Esophagus (tissue), 2 donors: ENCODE measurements around the gene SHH. TPM values are rescaled to one million over a fixed set of nuclear protein-coding genes. Genes with fewer than 3 reads are reported as not detected.

Source experiments
- H3K27ac ChIP-seq, 2 donors: one replicate each; pipeline ENCODE4 v1.5.1; 2013; ENCODE audit warnings: low read depth in 2 of 2, mild to moderate bottlenecking in 2 of 2, inconsistent platforms in 1 of 2, low read length in 1 of 2, moderate library complexity in 1 of 2
- H3K27me3 ChIP-seq, 2 donors: one replicate each; pipeline ENCODE4 v1.6.1; 2013; ENCODE audit warnings: low read length in 2 of 2, control low read depth in 1 of 2, mild to moderate bottlenecking in 1 of 2; ENCODE audit not compliant: insufficient read depth in 2 of 2, control insufficient read depth in 1 of 2
- H3K36me3 ChIP-seq, 2 donors: one replicate each; pipeline ENCODE4 v1.6.1; 2013; ENCODE audit warnings: low read length in 1 of 2; ENCODE audit not compliant: control insufficient read depth in 2 of 2, insufficient read depth in 2 of 2
- H3K4me1 ChIP-seq, 2 donors: one replicate each; pipeline ENCODE4 v1.6.1; 2013; ENCODE audit warnings: low read length in 1 of 2; ENCODE audit not compliant: control insufficient read depth in 2 of 2, insufficient read depth in 2 of 2
- H3K4me3 ChIP-seq, 2 donors: one replicate each; pipeline ENCODE4 v1.5.1; 2013; ENCODE audit warnings: low read length in 2 of 2, mild to moderate bottlenecking in 2 of 2, low read depth in 1 of 2, moderate library complexity in 1 of 2
- H3K9me3 ChIP-seq, 2 donors: one replicate each; pipeline ENCODE4 v1.6.1; 2013; ENCODE audit warnings: mild to moderate bottlenecking in 2 of 2, low read depth in 1 of 2, low read length in 1 of 2, moderate library complexity in 1 of 2; ENCODE audit not compliant: control insufficient read depth in 2 of 2, insufficient read depth in 1 of 2
- WGBS, 2 donors: extraction: QIAGEN DNeasy Blood & Tissue Kit; methylation state at CpG; one replicate each; pipeline ENCODE4 v1.1.7; 2013; 5-methylcytosine and 5-hydroxymethylcytosine counted together
- polyA plus RNA-seq, 2 donors: library from polyadenylated mRNA; stranded (reverse); fragments of 200-250 nt; gene quantifications; one replicate each; pipeline ENCODE4 v1.2.3, GENCODE V29; 2013
- donor health status: healthy with polysubstance abuse.
- donor health status: Bipolar disorder and iron deficiency.

The SHH gene
- polyA plus RNA-seq, 2 donors = 0.01 to 0.04 TPM

DNA sequence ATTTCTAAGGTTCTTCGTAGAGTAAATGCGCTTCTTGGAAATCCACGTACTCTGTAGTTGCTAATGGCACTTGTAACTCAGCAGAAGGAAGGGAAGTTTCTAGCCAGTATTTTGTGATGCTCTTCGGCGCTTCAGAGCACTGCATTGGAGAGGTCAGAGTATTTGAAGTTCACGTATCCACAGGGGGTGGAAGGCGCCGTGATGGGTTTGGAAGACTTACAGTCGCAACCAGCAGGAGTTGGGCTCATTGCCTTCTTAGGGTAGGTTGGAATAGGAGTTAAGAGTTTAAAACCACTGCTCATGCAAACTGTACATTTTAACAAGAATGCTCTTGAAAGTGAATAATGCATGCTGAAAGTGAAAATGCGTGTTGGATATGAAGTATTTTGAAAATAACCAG is 49.1 kb downstream of the SHH start:
- WGBS, 2 donors = 89 to 93% methylated on average over 10 of the region's 10 CpGs
- no peak overlapping the region for H3K27ac ChIP-seq
- no peaks in the 10 kb centered on the region for H3K27me3 ChIP-seq
- peaks cover 0 to 3% of the 10 kb centered on the region in 2 donors for H3K4me1 ChIP-seq
- peaks cover 19 to 30% of the 10 kb centered on the region in 2 donors for H3K36me3 ChIP-seq
- H3K4me3 ChIP-seq = no peak overlapping the region
- no peaks in the 10 kb centered on the region for H3K9me3 ChIP-seq

DNA sequence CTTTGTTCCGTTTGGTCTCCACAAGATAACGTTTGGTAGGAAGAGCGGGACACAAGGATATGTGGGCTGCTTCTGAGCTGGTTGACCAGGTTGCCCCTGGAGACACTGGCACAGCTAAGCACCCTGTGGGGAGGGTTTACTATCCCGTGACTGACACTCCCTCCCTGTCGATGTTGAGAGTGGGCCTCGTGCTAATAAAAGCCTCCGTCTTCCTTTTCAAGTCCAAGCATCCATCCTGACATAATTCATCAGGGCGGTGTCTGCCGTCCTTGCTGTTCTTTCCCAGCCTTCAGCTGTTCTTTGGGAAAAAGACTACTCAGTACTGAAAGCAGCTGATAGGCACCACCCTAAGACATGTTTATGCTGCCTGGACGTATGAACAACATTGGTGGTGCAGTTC is 49.6 kb downstream of the SHH start:
- peaks cover 19 to 30% of the 10 kb centered on the region in 2 donors for H3K36me3 ChIP-seq
- WGBS, 2 donors = 71 to 73% methylated on average over 10 of the region's 10 CpGs
- no peaks in the 10 kb centered on the region for H3K27me3 ChIP-seq
- peaks cover 0 to 3% of the 10 kb centered on the region in 2 donors for H3K4me1 ChIP-seq
- H3K9me3 ChIP-seq = no peaks in the 10 kb centered on the region
- H3K4me3 ChIP-seq = no peak overlapping the region
- no peak overlapping the region for H3K27ac ChIP-seq

DNA sequence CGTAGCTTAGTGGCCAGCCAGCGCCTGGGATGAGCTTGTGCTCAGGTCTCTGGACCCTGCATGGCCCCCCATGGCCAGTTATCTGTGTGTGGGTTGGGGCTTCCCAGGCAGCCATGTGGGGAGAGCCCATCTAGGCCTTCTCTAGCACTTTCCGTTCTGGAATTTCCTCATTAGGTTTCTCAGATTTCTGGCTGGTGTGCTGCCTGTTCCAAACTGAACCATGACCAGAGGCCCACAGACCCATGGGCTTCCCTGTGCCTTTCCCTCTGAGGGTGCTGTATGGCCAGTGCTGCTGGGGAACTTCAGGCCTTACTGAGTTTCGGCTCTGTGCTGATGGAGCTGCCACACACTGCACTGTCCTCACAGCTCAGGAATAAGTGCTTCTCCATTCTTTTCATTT is 50.2 kb downstream of the SHH start:
- Histone ChIP-seq H3K27ac (no peak overlapping the region), H3K4me1 (peaks cover 0 to 3% of the 10 kb centered on the region in 2 donors), H3K9me3 (no peaks in the 10 kb centered on the region), H3K4me3 (no peak overlapping the region), H3K27me3 (no peaks in the 10 kb centered on the region), H3K36me3 (peaks cover 19 to 28% of the 10 kb centered on the region in 2 donors)
- 94 to 95% methylated on average over 4 of the region's 4 CpGs for WGBS, 2 donors

DNA sequence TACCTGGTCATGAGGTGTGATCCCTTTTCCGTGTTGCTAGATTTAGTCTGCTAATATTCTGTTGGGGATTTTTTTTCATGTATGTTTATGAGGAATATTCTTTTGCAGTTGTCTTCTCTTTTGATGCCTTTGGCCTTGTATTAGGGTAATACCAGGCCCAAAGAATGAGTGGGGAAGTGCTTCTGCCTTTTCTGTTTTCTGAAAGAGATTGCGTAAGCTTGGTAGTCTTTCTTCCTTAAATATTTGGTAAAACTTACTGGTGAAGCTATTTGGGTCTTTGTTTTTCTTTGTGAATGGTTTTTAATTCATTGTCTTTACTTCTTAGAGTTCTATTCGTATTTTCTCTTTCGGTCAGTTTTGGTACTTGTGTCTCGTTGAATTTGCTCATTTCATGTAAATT is 51.1 kb downstream of the SHH start:
- Histone ChIP-seq H3K4me3 (no peak overlapping the region), H3K9me3 (no peaks in the 10 kb centered on the region), H3K4me1 (peaks cover 0 to 3% of the 10 kb centered on the region in 2 donors), H3K27me3 (no peaks in the 10 kb centered on the region), H3K27ac (no peak overlapping the region), H3K36me3 (peaks cover 19 to 26% of the 10 kb centered on the region in 2 donors)
- 94 to 95% methylated on average over 5 of the region's 5 CpGs for WGBS, 2 donors

DNA sequence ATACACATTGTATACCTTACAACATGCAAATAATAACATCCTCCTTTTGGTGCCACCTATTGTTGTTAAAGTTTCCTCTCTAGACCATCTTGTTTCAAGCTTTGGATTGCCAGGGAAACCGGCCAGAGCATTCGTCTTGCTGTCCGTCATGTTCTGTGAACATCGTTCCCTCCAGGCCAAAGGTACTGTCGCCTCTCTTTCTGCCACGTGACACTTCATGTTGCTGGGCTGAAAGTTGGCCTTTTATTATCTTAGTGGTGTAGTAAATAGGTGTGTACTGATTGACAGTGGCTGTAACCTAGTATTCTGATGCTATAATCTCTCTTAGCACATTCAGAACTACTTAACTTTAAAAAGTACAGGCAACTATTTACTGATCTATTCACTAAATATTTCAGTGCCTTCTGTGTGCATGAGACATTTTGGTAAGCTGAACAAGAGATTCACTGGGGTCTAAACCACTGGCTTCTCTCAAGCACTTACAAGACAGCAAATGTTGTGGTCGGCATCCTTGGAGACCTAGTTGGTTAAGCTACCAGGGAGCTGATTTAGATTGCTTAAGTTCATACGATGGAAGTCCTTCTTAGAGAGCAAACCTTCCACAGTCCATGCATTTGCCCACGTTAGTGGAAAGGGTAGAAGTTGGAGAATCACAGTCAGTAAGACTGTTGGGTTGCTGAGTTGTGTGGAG is 52.4 kb downstream of the SHH start:
- Histone ChIP-seq H3K4me3 (no peak overlapping the region), H3K9me3 (no peaks in the 10 kb centered on the region), H3K4me1 (peaks cover 0 to 3% of the 10 kb centered on the region in 2 donors), H3K27me3 (no peaks in the 10 kb centered on the region), H3K27ac (no peak overlapping the region), H3K36me3 (peaks cover 12 to 18% of the 10 kb centered on the region in 2 donors)
- 88 to 91% methylated on average over 9 of the region's 9 CpGs for WGBS, 2 donors

DNA sequence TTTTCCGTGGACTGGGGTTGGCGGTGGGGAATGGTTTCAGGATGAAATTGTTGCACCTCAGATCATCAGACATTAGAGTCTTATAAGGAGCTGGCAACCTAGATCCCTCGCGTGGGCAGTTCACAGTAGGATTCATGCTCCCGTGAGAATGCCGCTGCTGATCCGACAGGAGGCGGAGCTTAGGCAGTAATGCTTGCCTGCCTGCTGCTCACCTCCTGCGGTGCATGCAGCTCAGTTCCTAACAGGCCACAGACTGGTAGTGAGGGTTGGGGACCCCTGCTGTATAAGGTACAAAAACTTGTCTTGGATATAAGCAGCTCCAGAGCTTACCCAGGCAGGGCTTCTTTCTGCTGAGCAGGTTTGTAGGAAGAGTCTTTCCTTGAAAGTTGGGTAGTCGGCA is 53.9 kb downstream of the SHH start:
- H3K9me3 ChIP-seq = no peaks in the 10 kb centered on the region
- no peaks in the 10 kb centered on the region for H3K27me3 ChIP-seq
- H3K36me3 ChIP-seq = peaks cover 3 to 8% of the 10 kb centered on the region in 2 donors
- 86 to 93% methylated on average over 10 of the region's 10 CpGs for WGBS, 2 donors
- H3K4me1 ChIP-seq = peaks cover 6% of the 10 kb centered on the region in 2 donors
- H3K4me3 ChIP-seq = no peak overlapping the region
- H3K27ac ChIP-seq = no peak overlapping the region

DNA sequence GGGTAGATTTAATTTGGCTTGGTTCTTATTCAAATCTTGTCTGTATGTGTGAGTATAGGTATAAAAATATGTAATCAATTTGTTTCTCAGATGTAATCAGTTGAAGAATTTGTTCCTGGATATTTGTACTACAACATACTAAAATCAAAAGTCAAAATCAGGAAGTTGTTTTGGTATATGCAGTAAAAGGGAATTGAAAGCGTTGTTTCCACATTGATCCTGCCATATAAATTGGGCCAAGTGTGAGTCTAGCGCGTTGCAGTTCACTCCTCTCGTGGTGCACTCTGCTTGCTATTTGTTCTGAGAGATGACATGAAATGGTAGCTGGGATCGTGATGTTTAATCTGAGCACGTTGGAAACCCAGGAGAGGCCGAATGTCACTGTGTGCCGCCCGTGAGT is 55.9 kb downstream of the SHH start:
- H3K4me1 ChIP-seq = peaks cover 8 to 9% of the 10 kb centered on the region in 2 donors
- H3K4me3 ChIP-seq = no peak overlapping the region
- peaks cover 3 to 6% of the 10 kb centered on the region in 2 donors for H3K36me3 ChIP-seq
- H3K27me3 ChIP-seq = no peaks in the 10 kb centered on the region
- H3K27ac ChIP-seq = no peak overlapping the region
- WGBS, 2 donors = 90 to 93% methylated on average over 9 of the region's 9 CpGs
- H3K9me3 ChIP-seq = no peaks in the 10 kb centered on the region

DNA sequence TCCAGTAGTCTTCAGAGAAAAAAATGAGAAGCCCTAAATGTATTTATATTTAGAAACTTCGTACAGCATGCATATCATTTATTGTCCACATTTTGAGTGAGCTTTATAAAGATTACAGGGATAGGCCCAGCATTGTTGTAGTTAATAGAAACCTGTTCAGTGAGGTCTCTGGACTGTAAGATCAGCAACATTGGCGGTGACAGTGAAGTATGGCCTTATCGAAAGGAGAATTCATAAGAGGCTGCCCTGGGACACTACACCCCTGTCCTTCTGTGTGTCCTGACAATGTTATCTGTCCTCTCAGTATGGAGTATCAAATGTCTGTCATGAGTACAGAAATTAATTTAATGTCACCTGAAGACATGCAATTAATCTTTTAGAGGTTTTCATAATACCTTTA is 57.2 kb downstream of the SHH start:
- Histone ChIP-seq H3K27me3 (no peaks in the 10 kb centered on the region), H3K27ac (no peak overlapping the region), H3K4me1 (peaks cover 8 to 9% of the 10 kb centered on the region in 2 donors), H3K4me3 (no peak overlapping the region), H3K36me3 (peaks cover 0 to 6% of the 10 kb centered on the region in 2 donors), H3K9me3 (no peaks in the 10 kb centered on the region)
- 58 to 77% methylated on average over 3 of the region's 3 CpGs for WGBS, 2 donors

DNA sequence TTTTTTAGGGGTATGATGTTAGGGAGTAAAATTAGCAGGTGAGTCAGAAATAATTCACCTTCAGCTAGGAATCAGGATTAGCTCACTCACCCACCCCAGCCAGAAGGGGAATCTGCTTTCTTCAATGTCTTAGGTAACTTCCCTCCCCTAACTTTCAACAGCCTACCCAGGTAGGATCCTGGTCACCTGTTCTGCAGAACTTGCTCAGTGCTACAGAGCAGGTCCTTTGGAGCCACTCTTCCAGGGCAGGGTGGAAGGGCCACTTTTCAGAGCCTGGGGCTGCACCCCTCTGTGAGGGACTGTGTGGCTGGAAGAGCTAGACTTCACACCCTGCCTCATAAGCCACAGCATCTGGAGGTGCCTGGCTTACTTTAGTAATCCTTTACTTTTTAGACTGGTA is 58.1 kb downstream of the SHH start:
- Histone ChIP-seq H3K4me3 (no peak overlapping the region), H3K27ac (no peak overlapping the region), H3K4me1 (peaks cover 8 to 9% of the 10 kb centered on the region in 2 donors), H3K27me3 (no peaks in the 10 kb centered on the region), H3K9me3 (no peaks in the 10 kb centered on the region), H3K36me3 (peaks cover 0 to 4% of the 10 kb centered on the region in 2 donors)

DNA sequence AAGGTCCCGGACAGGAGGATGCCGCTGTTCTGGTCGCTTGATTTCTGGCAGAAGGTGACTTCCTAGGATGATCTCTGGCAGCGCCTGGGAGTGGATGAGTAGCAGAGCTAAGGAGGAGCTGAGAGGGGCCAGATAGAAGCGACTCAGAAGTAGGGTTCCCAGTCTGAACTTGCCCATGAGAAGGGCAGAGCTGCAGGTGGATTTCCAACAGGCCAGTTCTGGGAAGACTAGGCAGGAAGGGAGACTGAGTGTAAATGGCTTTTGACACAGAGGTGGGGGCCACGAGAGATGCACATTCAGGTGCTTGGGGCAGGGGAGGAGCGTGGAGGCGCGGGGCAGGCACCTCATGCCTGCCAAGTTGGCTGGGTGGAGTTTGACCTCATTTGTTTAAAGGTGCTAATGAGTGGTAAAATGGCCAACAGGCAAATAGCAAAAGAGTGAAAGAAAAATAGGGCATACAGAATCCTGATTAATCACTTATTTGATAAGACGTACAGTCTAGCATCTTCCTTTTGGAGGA is 58.8 kb downstream of the SHH start:
- H3K4me1 ChIP-seq = peaks cover 8 to 9% of the 10 kb centered on the region in 2 donors

More for the DNA sequence above, 58.8 kb downstream of the SHH start:
- WGBS, 2 donors = 48 to 55% methylated on average over 10 of the region's 10 CpGs
- H3K27ac ChIP-seq = peak overlapping the region in 1 of 2 donors; percentile 9
- peaks cover 0 to 4% of the 10 kb centered on the region in 2 donors for H3K36me3 ChIP-seq
- no peaks in the 10 kb centered on the region for H3K27me3 ChIP-seq
- H3K9me3 ChIP-seq = no peaks in the 10 kb centered on the region
- H3K4me3 ChIP-seq = no peak overlapping the region
